Fibroblast of skin of left biceps (primary cell): Measurements from ENCODE around the gene TOMM22.

Experiments
- DNase-seq, 2 experiments: peaks; one replicate each; pipeline ENCODE4 v3.0.0-alpha.2; 2013; ENCODE audit warnings: low read depth in 2 of 2

The TOMM22 gene

DNA sequence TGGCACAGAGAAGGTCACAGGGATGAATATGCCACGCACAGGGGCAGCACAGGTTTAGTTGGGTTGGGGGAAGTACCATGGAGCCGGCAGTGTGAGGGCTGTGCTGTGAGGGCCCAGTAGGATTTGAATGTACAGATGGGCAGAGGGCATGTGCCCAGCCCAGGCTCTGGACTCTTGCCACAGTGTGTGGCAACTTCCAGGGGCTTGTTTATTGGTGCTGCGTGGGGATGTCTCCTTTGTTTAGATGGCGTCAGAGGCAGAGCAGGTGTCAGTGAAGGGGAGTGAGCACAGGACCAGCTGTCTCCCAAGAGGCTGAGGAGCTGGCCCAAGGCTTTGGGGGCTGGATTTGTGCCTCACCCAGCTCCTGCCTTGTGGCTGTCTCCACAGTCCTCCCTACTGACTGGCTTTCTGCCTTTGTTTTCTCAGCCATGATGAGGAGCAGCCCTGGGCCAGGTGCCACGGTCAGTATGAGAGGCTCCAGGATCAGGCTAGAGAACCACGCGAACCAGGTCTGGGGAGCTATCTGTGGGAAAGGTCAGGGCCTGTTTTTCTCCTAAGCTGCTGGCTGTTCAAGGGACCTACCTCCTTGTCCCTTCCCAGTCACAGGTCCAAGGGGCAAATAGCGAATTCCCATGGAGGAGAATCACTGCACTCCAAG is 52.1 kb downstream of the TOMM22 start:
- DNase-seq, result no peak

DNA sequence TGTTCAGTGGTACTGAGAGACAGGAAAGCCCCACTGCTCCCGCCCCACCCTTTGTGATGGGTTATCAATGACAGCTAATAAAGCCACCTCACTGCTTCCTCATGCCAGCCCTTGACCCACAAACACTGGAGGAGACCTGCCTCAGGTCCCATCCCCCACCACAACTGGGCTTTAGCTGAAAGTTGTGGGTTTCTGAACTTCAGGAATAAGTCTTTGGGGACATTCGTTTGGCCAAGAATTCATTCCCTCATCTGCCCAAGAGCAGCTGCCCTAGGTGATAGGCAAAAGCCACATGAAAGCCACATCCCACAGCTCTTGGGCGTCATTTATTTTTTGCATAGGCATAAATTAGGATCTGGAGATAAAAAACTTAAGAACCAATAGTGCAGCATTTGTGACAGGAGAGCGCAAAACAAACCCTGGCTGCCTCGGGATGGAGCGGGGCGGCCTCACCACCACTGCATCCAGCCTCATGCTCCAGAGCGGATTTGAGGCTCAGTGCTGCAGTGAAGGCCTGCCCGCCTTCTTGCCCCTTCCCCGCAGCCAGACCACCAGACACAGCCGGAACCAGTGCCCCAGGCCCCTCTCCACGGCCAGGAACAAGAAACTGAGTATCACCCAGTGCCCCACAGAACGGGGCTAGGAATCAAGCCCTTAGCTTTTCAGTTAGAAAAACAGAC is 52.8 kb downstream of the TOMM22 start:
- no peak for DNase-seq
